NT2/D1 (cell line): ENCODE results near the gene HTT.

Source experiments
- SUZ12 ChIP-seq: IDR thresholded peaks from 2 replicates; pipeline ENCODE4 v1.6.1; 2011; ENCODE audit not compliant: insufficient read length, insufficient read depth; ENCODE audit errors: extremely low read depth
- YY1 ChIP-seq: IDR thresholded peaks from 2 replicates; pipeline ENCODE4 v1.6.1; 2011; ENCODE audit not compliant: insufficient read length, insufficient read depth
- ZNF274 ChIP-seq: IDR thresholded peaks from 2 replicates; pipeline ENCODE4 v1.6.1; 2011; ENCODE audit warnings: mild to moderate bottlenecking, low read depth, low read length

DNA sequence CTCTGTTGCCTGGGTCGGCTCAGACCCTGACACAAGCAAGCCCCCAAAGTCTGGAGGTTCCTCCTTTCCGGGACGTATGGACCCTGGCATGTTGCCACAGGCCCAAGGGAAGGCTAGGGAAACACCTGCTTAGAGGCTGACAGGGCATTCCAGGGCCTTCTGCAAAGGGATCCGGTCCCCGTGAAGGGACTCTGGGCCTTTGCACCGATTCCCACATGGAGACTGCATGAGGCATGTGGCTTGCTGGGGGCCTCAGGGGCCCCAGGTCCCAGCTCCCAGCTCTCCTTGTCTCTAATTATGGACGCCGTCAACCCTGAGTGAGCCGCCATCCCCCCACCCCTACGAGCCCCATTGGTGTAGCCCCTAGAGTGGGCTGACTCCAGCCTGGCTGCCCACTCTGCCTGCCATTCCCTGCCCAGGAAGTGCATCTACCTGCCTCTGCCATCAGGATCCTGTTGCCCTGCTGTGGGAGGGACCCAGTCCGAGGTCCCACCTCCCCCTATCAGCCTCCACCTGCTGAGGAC lies 214.2 kb downstream of the HTT start:
- TF ChIP-seq ZNF274 (no peak), SUZ12 (no peak), YY1 (no peak)
